ENCODE results near the gene AKR7A2. TPM values are rescaled to one million over a fixed set of nuclear protein-coding genes. Genes with fewer than 3 reads are reported as not detected.
A peak's percentile ranks its signal among the peaks of the same experiment; 100 is the strongest.
"Not testable (repeated sequence)": the region's sequence is repeated elsewhere in the genome, so short reads cannot be mapped to it uniquely, and the experiment has no call there.

The AKR7A2 gene
- total and polyA plus RNA-seq, 12 donors, result 6.8 to 48.5 (median 43.0) TPM

DNA sequence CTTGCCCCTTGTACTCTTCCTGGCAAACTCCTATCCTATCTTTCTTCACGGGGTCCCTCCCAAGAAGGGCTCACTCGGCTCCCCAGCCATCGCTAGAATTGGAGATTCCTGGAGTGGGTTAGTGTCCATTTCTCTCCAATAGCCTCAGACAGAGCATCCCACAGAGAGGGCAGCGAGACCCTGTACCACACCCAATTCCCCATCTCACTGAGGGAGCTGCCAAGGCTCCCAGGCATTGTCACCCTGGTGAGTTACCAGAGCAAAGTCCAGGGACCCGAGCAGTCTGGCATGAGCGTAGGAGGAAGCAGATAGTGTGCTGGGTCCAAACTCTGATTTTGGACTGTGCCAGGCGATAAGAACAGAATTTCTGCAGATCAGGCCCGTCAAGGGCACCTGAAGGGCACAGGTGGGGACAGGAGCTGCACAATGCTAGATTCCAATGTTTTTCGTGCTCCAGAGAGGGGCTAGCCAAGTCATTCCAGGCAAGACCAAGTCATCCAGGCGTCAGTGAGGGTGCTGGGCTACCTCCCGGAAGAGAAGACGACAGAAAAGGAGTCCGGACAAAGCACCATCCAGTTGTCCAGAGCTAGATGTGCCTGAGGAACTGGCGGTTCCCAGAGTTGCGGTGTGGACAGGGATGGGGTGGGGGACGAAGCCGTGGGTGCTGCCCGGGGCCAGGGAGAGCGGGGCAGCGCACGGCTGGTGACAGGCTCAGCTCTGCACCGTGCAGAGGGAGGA lies 38.7 kb downstream of the AKR7A2 start:
- Histone ChIP-seq H3K4me3 (peak overlapping the region in 4 of 10 donors; percentile 10 to 22 (median 15)), H3K9me3 (peaks cover 0 to 30% (median 7%) of the 10 kb centered on the region in 11 donors), H3K36me3 (no peaks in the 10 kb centered on the region), H3K27me3 (peaks cover 0 to 20% (median 7%) of the 10 kb centered on the region in 7 donors), H3K27ac (no peak overlapping the region), H3K4me1 (peaks cover 0 to 4% (median 0%) of the 10 kb centered on the region in 9 donors)
- WGBS, 2 donors, result 83 to 88% methylated on average over 21 to 22 of the region's 22 CpGs
- TF ChIP-seq, protein P1, sequence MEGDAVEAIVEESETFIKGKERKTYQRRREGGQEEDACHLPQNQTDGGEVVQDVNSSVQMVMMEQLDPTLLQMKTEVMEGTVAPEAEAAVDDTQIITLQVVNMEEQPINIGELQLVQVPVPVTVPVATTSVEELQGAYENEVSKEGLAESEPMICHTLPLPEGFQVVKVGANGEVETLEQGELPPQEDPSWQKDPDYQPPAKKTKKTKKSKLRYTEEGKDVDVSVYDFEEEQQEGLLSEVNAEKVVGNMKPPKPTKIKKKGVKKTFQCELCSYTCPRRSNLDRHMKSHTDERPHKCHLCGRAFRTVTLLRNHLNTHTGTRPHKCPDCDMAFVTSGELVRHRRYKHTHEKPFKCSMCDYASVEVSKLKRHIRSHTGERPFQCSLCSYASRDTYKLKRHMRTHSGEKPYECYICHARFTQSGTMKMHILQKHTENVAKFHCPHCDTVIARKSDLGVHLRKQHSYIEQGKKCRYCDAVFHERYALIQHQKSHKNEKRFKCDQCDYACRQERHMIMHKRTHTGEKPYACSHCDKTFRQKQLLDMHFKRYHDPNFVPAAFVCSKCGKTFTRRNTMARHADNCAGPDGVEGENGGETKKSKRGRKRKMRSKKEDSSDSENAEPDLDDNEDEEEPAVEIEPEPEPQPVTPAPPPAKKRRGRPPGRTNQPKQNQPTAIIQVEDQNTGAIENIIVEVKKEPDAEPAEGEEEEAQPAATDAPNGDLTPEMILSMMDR (IDR thresholded peaks at IDR 0.05), result no peak
- ATAC-seq (peak in 3 of 8 donors; percentile 9 to 48 (median 30)), DNase-seq (no peak)
- intact Hi-C loops (cut with DNase I), result no loop called here

DNA sequence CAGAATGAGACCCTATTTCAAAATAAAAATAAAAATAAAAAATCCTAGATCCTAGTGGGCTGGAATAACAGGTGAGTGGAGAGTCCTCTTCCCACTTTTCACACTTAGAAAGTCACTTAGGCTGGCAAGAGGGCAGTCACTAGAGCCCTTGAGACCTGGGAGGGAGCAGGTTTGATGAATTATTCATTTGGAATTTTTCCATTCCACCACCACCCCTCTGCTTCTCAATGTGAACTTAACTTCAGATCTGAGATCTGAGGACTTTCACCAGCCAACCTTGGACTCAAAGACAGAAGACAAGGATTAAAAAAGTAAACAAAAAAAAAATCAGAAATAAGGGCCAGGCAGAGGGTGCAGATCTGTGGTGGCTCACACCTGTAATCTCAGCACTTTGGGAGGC lies 39.9 kb downstream of the AKR7A2 start:
- Histone ChIP-seq H3K4me1 (peaks cover 0 to 4% (median 0%) of the 10 kb centered on the region in 9 donors), H3K27me3 (peaks cover 0 to 20% (median 7%) of the 10 kb centered on the region in 7 donors), H3K27ac (no peak overlapping the region), H3K4me3 (no peak overlapping the region), H3K9me3 (peaks cover 0 to 19% (median 4%) of the 10 kb centered on the region in 11 donors), H3K36me3 (no peaks in the 10 kb centered on the region)
- DNase-seq (no peak), ATAC-seq (no peak)
- TF ChIP-seq, protein P1 (IDR thresholded peaks at IDR 0.05), result no peak
- intact Hi-C loops (cut with DNase I), result no loop called here

DNA sequence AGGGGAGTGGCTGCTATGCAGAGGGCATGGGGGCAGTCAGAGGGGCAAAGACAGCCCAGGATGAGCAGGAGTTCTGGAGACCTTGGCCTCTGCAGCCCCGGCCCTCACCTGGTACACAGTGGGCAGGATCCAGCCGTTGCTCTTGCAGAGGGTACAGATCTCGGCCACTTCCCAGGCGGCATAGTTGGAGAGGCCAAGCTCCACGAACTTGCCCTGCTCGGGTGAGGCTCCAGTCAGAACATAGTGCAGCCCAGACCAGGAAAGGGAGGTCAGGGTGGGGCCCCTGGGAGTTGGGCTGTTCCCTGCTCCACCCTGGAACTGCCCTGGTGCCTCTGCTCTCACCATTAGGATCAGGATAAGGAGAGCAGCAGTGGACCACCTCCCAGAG lies 41.6 kb downstream of the AKR7A2 start:
- H3K36me3 ChIP-seq; H3K4me1 ChIP-seq; H3K4me3 ChIP-seq; H3K27ac ChIP-seq; DNase-seq; H3K9me3 ChIP-seq; ATAC-seq; intact Hi-C loops (cut with DNase I): not testable (repeated sequence)
- 87 to 91% methylated on average over 6 of the region's 6 CpGs for WGBS, 2 donors
- H3K27me3 ChIP-seq, result peaks cover 0 to 20% (median 7%) of the 10 kb centered on the region in 7 donors

DNA sequence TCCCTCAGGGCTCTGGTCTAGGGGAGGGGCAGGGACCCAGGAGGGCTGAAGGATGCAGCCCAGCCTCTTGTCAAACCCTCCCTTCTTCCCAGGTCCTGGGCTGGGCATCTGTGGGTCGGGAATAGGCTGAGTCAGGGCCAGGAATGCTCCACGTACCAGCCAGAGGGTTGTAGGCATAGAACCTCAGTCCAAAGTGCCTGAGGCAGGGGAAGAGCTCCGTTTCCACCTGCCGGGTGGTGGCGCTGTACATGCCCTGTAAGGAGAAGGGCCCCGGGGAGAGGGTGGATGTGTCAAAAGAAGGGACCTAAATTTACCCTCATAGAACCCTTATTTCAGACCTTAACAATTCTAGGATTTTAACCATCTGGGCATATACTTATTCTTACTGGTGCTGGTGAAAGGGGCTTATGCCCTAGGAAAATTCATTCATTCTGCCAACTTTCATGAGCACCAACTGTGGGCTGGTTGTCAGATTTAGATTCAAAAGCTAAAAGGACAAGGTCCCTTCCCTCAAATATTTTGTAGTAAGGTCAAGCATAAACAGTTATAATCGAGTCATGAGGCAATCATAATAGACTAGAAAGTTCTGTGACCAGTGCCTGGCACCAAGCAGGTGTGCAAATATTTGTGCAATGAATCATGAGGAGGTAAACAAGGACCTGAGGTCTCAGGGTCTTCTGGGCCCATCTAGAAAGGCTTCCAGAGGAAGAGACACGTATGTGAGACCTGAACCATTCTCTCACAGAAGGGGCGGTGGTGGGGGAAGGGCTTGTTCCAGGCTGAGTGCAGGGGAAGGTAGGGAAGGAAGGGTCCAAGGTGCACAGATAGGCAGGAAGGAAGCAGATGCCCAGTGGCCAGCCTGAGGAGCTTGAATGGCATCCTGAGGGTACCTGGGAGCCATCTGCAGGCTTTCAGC lies 42.3 kb downstream of the AKR7A2 start:
- 46 to 83% methylated on average over 7 to 9 of the region's 9 CpGs for WGBS, 2 donors
- H3K4me3 ChIP-seq; H3K27ac ChIP-seq; ATAC-seq; intact Hi-C loops (cut with DNase I); H3K36me3 ChIP-seq; DNase-seq; H3K4me1 ChIP-seq; H3K9me3 ChIP-seq: not testable (repeated sequence)
- peaks cover 0 to 17% (median 7%) of the 10 kb centered on the region in 7 donors for H3K27me3 ChIP-seq
- TF ChIP-seq, protein P1 (IDR thresholded peaks at IDR 0.05), result peak in 2 of 9 donors; percentile 16 to 20

All from heart right ventricle (tissue), 16 donors.